PC-3 (cell line): ENCODE measurements around the gene METAP1D. TPM values are rescaled to one million over a fixed set of nuclear protein-coding genes. Genes with fewer than 3 reads are reported as not detected.
A peak's percentile ranks its signal among the peaks of the same experiment; 100 is the strongest.

ENCODE experiments used
- ATAC-seq: fragments of 200-7000 bp; cut with Tn5 transposase; 2 replicates; pipeline ENCODE4 v1.9.1; 2020; ENCODE audit warnings: mild to moderate bottlenecking, moderate library complexity
- BruUV-seq: library from RNA; stranded (reverse); fragments of 400-500 nt; replicated peaks from 2 replicates; lab custom pipeline; 2021; lab: Mats Ljungman, UMichigan
- CTCF ChIA-PET: fragments of 300-600 bp; sonication (Branson Sonifier 250); formaldehyde crosslinking; loops from one replicate; lab custom pipeline; 2022; ENCODE audit warnings: antibody characterized with exemption; lab: Charles Lee
- POLR2A ChIA-PET: fragments of 300-600 bp; sonication (Branson Sonifier 250); formaldehyde crosslinking; loops from one replicate; lab custom pipeline; 2022; ENCODE audit warnings: antibody characterized with exemption; ENCODE audit not compliant: unreplicated experiment; lab: Charles Lee
- DNase-seq: peaks from one replicate; pipeline ENCODE4 v3.0.0-alpha.2; 2015
- H2AFZ ChIP-seq: fragments of 300-600 bp; sonication (generic); 2 replicates; pipeline ENCODE4 v1.6.0; 2016; ENCODE audit warnings: antibody characterized with exemption, low read length
- H3F3A ChIP-seq: fragments of 300-600 bp; sonication (generic); one replicate; pipeline ENCODE4 v1.6.0; 2017; ENCODE audit warnings: antibody characterized with exemption, low read length, control low read depth, mild to moderate bottlenecking; ENCODE audit not compliant: unreplicated experiment
- H3K27ac ChIP-seq: fragments of 300-600 bp; sonication (generic); 2 replicates; pipeline ENCODE4 v1.5.1; 2016; ENCODE audit warnings: mild to moderate bottlenecking, low read length
- H3K27me3 ChIP-seq: fragments of 300-600 bp; sonication (generic); 2 replicates; pipeline ENCODE4 v1.6.1; 2016; ENCODE audit warnings: low read length, mixed read lengths
- H3K36me3 ChIP-seq: fragments of 300-600 bp; sonication (generic); 2 replicates; pipeline ENCODE4 v1.6.1; 2016; ENCODE audit warnings: low read depth, mixed run types, low read length, mixed read lengths
- H3K4me1 ChIP-seq: fragments of 300-600 bp; sonication (generic); 2 replicates; pipeline ENCODE4 v1.5.1; 2016; ENCODE audit warnings: low read length; ENCODE audit not compliant: insufficient read depth
- H3K4me2 ChIP-seq: fragments of 300-600 bp; sonication (generic); 2 replicates; pipeline ENCODE4 v1.6.0; 2016; ENCODE audit warnings: low read length
- H3K4me3 ChIP-seq: fragments of 300-600 bp; sonication (generic); 2 replicates; pipeline ENCODE4 v1.5.1; 2016; ENCODE audit warnings: mild to moderate bottlenecking, low read length, mixed read lengths
- H3K79me2 ChIP-seq: fragments of 300-600 bp; sonication (generic); 2 replicates; pipeline ENCODE4 v1.6.1; 2017; ENCODE audit warnings: low read length, mixed read lengths
- H3K9ac ChIP-seq: fragments of 300-600 bp; sonication (generic); 2 replicates; pipeline ENCODE4 v1.6.0; 2016; ENCODE audit warnings: mild to moderate bottlenecking, low read length
- H3K9me2 ChIP-seq: fragments of 300-600 bp; sonication (generic); replicated peaks from 2 replicates; pipeline ENCODE4 v1.6.1; 2016; ENCODE audit warnings: mixed run types, low read length, mixed read lengths
- H3K9me3 ChIP-seq: fragments of 300-600 bp; sonication (generic); 2 replicates; pipeline ENCODE4 v1.6.1; 2016; ENCODE audit warnings: low read length, mixed read lengths
- H4K20me1 ChIP-seq: fragments of 300-600 bp; sonication (generic); 2 replicates; pipeline ENCODE4 v1.6.1; 2016; ENCODE audit warnings: low read length, mixed read lengths
- CTCF ChIP-seq: fragments of 300-600 bp; sonication (generic); conservative IDR thresholded peaks from 2 replicates; pipeline ENCODE4 v1.5.1; 2017; ENCODE audit warnings: antibody characterized with exemption, low read depth, mild to moderate bottlenecking, low read length
- EZH2 ChIP-seq: fragments of 300-600 bp; sonication (generic); IDR thresholded peaks from one replicate; pipeline ENCODE4 v1.6.1; 2017; ENCODE audit warnings: antibody characterized with exemption, mild to moderate bottlenecking, low read length; ENCODE audit not compliant: unreplicated experiment
- EZH2phosphoT487 ChIP-seq: fragments of 300-600 bp; sonication (generic); IDR thresholded peaks from 2 replicates; pipeline ENCODE4 v1.6.1; 2018; ENCODE audit warnings: mild to moderate bottlenecking, antibody characterized with exemption, low read length, borderline replicate concordance
- intact Hi-C: fragments of 100-400 bp; cut with micrococcal nuclease; formaldehyde crosslinking; loops from 2 replicates; pipeline ENCODE4 v1.9.0; 2023
- total RNA-seq: library from RNA; depleted of rRNA; stranded (reverse); fragments of >200 nt; gene quantifications from 2 replicates; pipeline ENCODE4 v1.2.3, GENCODE V29; 2014

Gene METAP1D
- total RNA-seq, 1 experiment from 2014 or later: 12.0 TPM

GRCh38 chr2:172103471-172104272 is 103.9 kb downstream of the METAP1D start:
- CTCF ChIA-PET: interaction anchor here (0.7 kb wide), 1 partner anchor 69 kb away, joined by 3 read pairs; no protein-coding TSS in a partner anchor
- Histone ChIP-seq H3K4me3 (peak overlapping the region; percentile 78), H3K27ac (no peak overlapping the region)

GRCh38 chr2:172105471-172106107 is 105.8 kb downstream of the METAP1D start:
- no TSS peak for BruUV-seq
- Histone ChIP-seq H3K9me3 (no peaks in the 10 kb centered on the region), H4K20me1 (no peaks in the 10 kb centered on the region), H3K4me2 (0 out of 2 replicates have a peak overlapping the region, but pooled peaks have one; percentile 94), H3K79me2 (no peaks in the 10 kb centered on the region), H3K36me3 (no peaks in the 10 kb centered on the region), H3K27me3 (no peaks in the 10 kb centered on the region), H3K27ac (no peak overlapping the region), H3K9ac (no peak overlapping the region), H3K4me3 (no peak overlapping the region), H3K9me2 (no peaks in the 10 kb centered on the region), H3F3A (no peaks in the 10 kb centered on the region), H2AFZ (no peak overlapping the region), H3K4me1 (0 out of 2 replicates have a peak, but pooled peaks cover 10% of the 10 kb centered on the region)
- TF ChIP-seq EZH2: no peak
- no peak for TF ChIP-seq EZH2phosphoT487
- TF ChIP-seq CTCF: no peak
- ATAC-seq (no peak), DNase-seq (no peak)
- ChIA-PET POLR2A (interaction anchor here (0.7 kb wide), 1 partner anchor 23 kb away, joined by 4 read pairs; no protein-coding TSS in a partner anchor), CTCF (no interaction called here)
- intact Hi-C loops: no loop called here

More at GRCh38 chr2:172103471-172104272, 103.9 kb downstream of the METAP1D start:
- no TSS peak for BruUV-seq
- H3K27me3 ChIP-seq: no peaks in the 10 kb centered on the region
- DNase-seq (peak; percentile 91), ATAC-seq (peak; percentile 36)
- H3K9me2 ChIP-seq: no peaks in the 10 kb centered on the region
- intact Hi-C loops: loop anchor here (1.0 to 5.0 kb wide), 6 partner anchors 147 to 531 kb away; partner anchors contain the start of gene HAT1
- peak overlapping the region; percentile 15; the same call in 1 of the 2 replicates for H3K9ac ChIP-seq
- no peaks in the 10 kb centered on the region for H4K20me1 ChIP-seq
- no peaks in the 10 kb centered on the region for H3K9me3 ChIP-seq
- TF ChIP-seq EZH2: no peak
- peak; percentile 97 for TF ChIP-seq CTCF
- H3K4me2 ChIP-seq: peak overlapping the region; percentile 99
- no peaks in the 10 kb centered on the region for H3K79me2 ChIP-seq
- no peaks in the 10 kb centered on the region for H3K36me3 ChIP-seq
- H3F3A ChIP-seq: no peaks in the 10 kb centered on the region
- H2AFZ ChIP-seq: peak overlapping the region; percentile 97
- POLR2A ChIA-PET: no interaction called here
- peaks cover 20% of the 10 kb centered on the region for H3K4me1 ChIP-seq
